K562 (cell line): Measurements from ENCODE around the gene SCAMP3. TPM values are rescaled to one million over a fixed set of nuclear protein-coding genes. Genes with fewer than 3 reads are reported as not detected.

Source experiments
- BRD4 ChIP-seq: fragments of 200-600 bp; sonication (generic); IDR thresholded peaks from 2 replicates; pipeline ENCODE4 v1.6.1; 2017; ENCODE audit warnings: inconsistent platforms
- CTCF ChIP-seq, 3 experiments: IDR thresholded peaks in 2 of 3; conservative IDR thresholded peaks in 1 of 3; 2 replicates each; pipeline ENCODE4 v1.5.1; 2011 to 2012; ENCODE audit warnings: low read length in 3 of 3, mild to moderate bottlenecking in 3 of 3, control low read depth in 2 of 3, improper control_type of control experiment in 1 of 3, inconsistent platforms in 1 of 3, low read depth in 1 of 3, mixed read lengths in 1 of 3, moderate library complexity in 1 of 3; ENCODE audit not compliant: insufficient read depth in 2 of 3
- FOXA1 ChIP-seq: fragments of 450-650 bp; IDR thresholded peaks from 2 replicates; pipeline ENCODE4 v1.6.1; 2016; ENCODE audit warnings: mild to moderate bottlenecking, borderline replicate concordance
- HDAC3 ChIP-seq: fragments of 450-650 bp; IDR thresholded peaks from 2 replicates; pipeline ENCODE4 v1.6.1; 2018; ENCODE audit warnings: borderline replicate concordance, mild to moderate bottlenecking, moderate library complexity; ENCODE audit not compliant: partially characterized antibody
- KDM4B ChIP-seq, 2 experiments: fragments of 450-650 bp in 1 of 2; sonication (generic) in 1 of 2; IDR thresholded peaks; 2 replicates each; pipeline ENCODE4 v1.6.1; 2016 to 2017; ENCODE audit warnings: borderline replicate concordance in 2 of 2, antibody characterized with exemption in 1 of 2, low read depth in 1 of 2, mild to moderate bottlenecking in 1 of 2
- MAFF ChIP-seq: IDR thresholded peaks from 2 replicates; pipeline ENCODE4 v1.6.1; 2012; ENCODE audit warnings: low read length, improper control_type of control experiment
- MEF2A ChIP-seq: IDR thresholded peaks from 2 replicates; pipeline ENCODE4 v1.6.1; 2011; ENCODE audit warnings: low read depth, mild to moderate bottlenecking, low read length, moderate library complexity; ENCODE audit not compliant: control insufficient read depth
- MYBL2 ChIP-seq, 2 experiments: fragments of 450-650 bp in 1 of 2; sonication (generic) in 1 of 2; formaldehyde crosslinking in 1 of 2; IDR thresholded peaks; 2 replicates each; pipeline versions ENCODE4 v1.6.1 to v1.8.1; 2017 to 2022; ENCODE audit warnings: borderline replicate concordance in 1 of 2, inconsistent platforms in 1 of 2, low read depth in 1 of 2, mild to moderate bottlenecking in 1 of 2, missing genetic modification reagents in 1 of 2, moderate library complexity in 1 of 2
- NCOA4 ChIP-seq: fragments of 450-650 bp; IDR thresholded peaks from 2 replicates; pipeline ENCODE4 v1.6.1; 2018; ENCODE audit warnings: mild to moderate bottlenecking; ENCODE audit not compliant: partially characterized antibody
- NR2C1 ChIP-seq, 2 experiments: fragments of 450-650 bp; IDR thresholded peaks; 2 replicates each; pipeline ENCODE4 v1.6.1; 2017; ENCODE audit warnings: mild to moderate bottlenecking in 2 of 2, antibody characterized with exemption in 1 of 2, inconsistent platforms in 1 of 2, missing compliant biosample characterization in 1 of 2, missing genetic modification characterization in 1 of 2
- PCBP1 ChIP-seq: fragments of 200-400 bp; formaldehyde crosslinking; IDR thresholded peaks from 2 replicates; pipeline ENCODE4 v1.6.1; 2018; ENCODE audit warnings: mild to moderate bottlenecking, low read depth, low read length; ENCODE audit not compliant: poor library complexity, severe bottlenecking
- PURB ChIP-seq: sonication (generic); formaldehyde crosslinking; IDR thresholded peaks from 2 replicates; pipeline ENCODE4 v1.9.0; 2021; ENCODE audit warnings: low read depth, mild to moderate bottlenecking, missing genetic modification reagents
- VEZF1 ChIP-seq: fragments of 200-800 bp; sonication (Bioruptor generic); IDR thresholded peaks from 2 replicates; pipeline ENCODE4 v1.6.1; 2017; ENCODE audit warnings: missing genetic modification characterization, missing compliant biosample characterization
- ZBTB7A ChIP-seq: IDR thresholded peaks from 2 replicates; pipeline ENCODE4 v1.6.1; 2011; ENCODE audit warnings: low read depth, mild to moderate bottlenecking, low read length, moderate library complexity, borderline replicate concordance; ENCODE audit not compliant: control insufficient read depth
- ZFP36 ChIP-seq: fragments of 150-350 bp; IDR thresholded peaks from 2 replicates; pipeline ENCODE4 v1.6.1; 2018; ENCODE audit warnings: low read length, low read depth; ENCODE audit not compliant: partially characterized antibody
- ZNF197 ChIP-seq: fragments of 200-800 bp; sonication (Bioruptor generic); IDR thresholded peaks from 2 replicates; pipeline ENCODE4 v1.6.1; 2016; ENCODE audit warnings: low read depth, missing genetic modification characterization, missing compliant biosample characterization
- ZNF639 ChIP-seq, 2 experiments: fragments of 200-800 bp in 1 of 2; sonication (Bioruptor generic) in 1 of 2; sonication (generic) in 1 of 2; formaldehyde crosslinking in 1 of 2; IDR thresholded peaks in 1 of 2; conservative IDR thresholded peaks in 1 of 2; 2 replicates each; pipeline versions ENCODE4 v1.5.0 to v1.6.1; 2016 to 2020; ENCODE audit warnings: missing compliant biosample characterization in 1 of 2, missing genetic modification characterization in 1 of 2, missing genetic modification reagents in 1 of 2
- ZNF780A ChIP-seq: fragments of 250-450 bp; sonication (Bioruptor Pico); IDR thresholded peaks from 2 replicates; pipeline ENCODE4 v1.5.0; 2021; ENCODE audit warnings: mild to moderate bottlenecking
- polyA plus RNA-seq, 8 experiments: library from polyadenylated mRNA; depleted of rRNA in 4 of 8; stranded (reverse) in 5 of 8; unstranded in 3 of 8; fragments of >200 nt; fragmentation: Nextera tagmentation in 2 of 8; fragmentation: Illumina TruSeq in 1 of 8; extraction: Ambion mirVana in 2 of 8; extraction: Trizol in 1 of 8; gene quantifications; 2 replicates each; pipeline versions ENCODE4 v1.2.1 to v1.2.3, GENCODE V29; 2011 to 2014; ENCODE audit warnings: inconsistent platforms in 1 of 8, missing spikeins in 1 of 8
- total RNA-seq, 7 experiments: library from RNA; depleted of rRNA in 6 of 7; stranded (reverse); fragments of >200 nt in 6 of 7; fragmentation: Illumina TruSeq in 2 of 7; extraction: Trizol in 2 of 7; gene quantifications; 2 replicates each; pipeline versions ENCODE4 v1.2.1 to v1.2.3, GENCODE V29; 2011 to 2021; ENCODE audit warnings: low replicate concordance in 1 of 7
- TF ChIP-seq, protein P1 (sequence below), 2 experiments: fragments of 450-650 bp in 1 of 2; sonication (generic) in 1 of 2; formaldehyde crosslinking; conservative IDR thresholded peaks; 2 replicates each; pipeline versions ENCODE4 v1.4.0 to v1.8.1; 2020 to 2022; ENCODE audit warnings: mild to moderate bottlenecking in 1 of 2, missing genetic modification reagents in 1 of 2

The SCAMP3 gene
- total and polyA plus RNA-seq, 9 of the 15 experiments (the other 6 are each of a cell fraction or from before 2014, with no cell fraction given) = 14.2 to 131 (median 86.1) TPM

DNA sequence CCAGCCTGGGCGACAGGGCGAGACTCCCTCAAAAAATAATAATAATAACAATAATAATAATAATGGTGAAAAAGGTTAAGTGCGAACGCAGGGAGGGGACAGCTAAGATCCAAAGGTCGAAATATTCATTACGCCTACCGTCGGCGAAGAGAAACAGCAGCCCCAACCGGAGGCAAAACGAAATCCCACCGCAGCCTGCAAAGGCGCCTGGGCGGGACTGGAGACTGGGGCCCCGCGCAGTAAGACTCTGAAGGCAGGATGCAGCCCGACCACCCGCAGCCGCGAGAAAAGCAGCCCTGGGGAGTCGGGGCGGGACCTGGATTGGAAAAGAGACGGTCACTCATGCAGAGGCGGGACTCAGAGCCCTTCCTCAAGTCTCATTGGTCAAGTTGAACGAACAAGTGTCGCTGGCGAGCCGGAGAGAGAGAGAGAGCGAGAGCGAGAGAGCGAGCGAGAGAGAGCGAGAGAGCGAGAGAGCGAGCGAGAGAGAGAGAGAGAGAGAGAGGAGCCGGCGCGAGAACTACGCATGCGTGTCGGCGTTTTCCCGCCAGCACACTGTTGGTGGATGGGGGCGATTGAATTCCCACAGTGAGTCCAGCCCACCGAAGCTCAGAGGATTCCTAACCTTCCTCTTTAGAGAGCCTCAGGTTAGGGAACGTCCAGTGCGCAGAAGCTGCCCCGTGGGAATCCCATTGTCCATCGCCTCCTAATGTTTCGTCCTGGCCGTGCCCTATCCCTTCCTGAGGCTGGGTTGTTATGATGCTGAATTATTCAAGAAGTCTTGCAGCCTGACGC is 17.6 kb downstream of the SCAMP3 start (continued):
- peak; percentile 92 for TF ChIP-seq ZBTB7A
- TF ChIP-seq ZFP36 = peak; percentile 90
- no peak for TF ChIP-seq MAFF
- TF ChIP-seq ZNF780A (CRISPR knock-in tag) = no peak
- peak in 1 of 2 experiments; percentile 91; a peak in 2 of 4 replicates for TF ChIP-seq ZNF639 (CRISPR knock-in tag; conservative IDR thresholded peaks at IDR 0.05 in 1 of 2, IDR thresholded peaks at IDR 0.05 in 1 of 2)
- peak; percentile 77; the same call in 1 of the 2 replicates for TF ChIP-seq NR2C1 (IDR thresholded peaks at IDR 0.05)
- peak; percentile 80 for TF ChIP-seq NR2C1 (tag; IDR thresholded peaks at IDR 0.05)
- TF ChIP-seq PURB (CRISPR knock-in tag) = no peak
- no peak for TF ChIP-seq FOXA1
- peak; percentile 50; the same call in 1 of the 2 replicates for TF ChIP-seq MEF2A
- peak; percentile 96 for TF ChIP-seq MYBL2 (IDR thresholded peaks at IDR 0.05; ENCODE audit: low read depth)
- TF ChIP-seq MYBL2 (CRISPR knock-in tag; IDR thresholded peaks at IDR 0.05; ENCODE audit: borderline replicate concordance) = no peak
- no peak for TF ChIP-seq HDAC3
- TF ChIP-seq PCBP1 = peak; percentile 100
- peak; percentile 59; the same call in 1 of the 2 replicates for TF ChIP-seq BRD4
- peak; percentile 40 to 70 (median 59); a peak in 5 of 6 replicates for TF ChIP-seq CTCF (IDR thresholded peaks at IDR 0.05 in 2 of 3, conservative IDR thresholded peaks at IDR 0.05 in 1 of 3; ENCODE audit: insufficient read depth in 2 of 3, low read depth in 1 of 3, low read length in 3 of 3)
- TF ChIP-seq NCOA4 = peak; percentile 57
- peak; percentile 94 for TF ChIP-seq ZNF197 (CRISPR knock-in tag)
- TF ChIP-seq VEZF1 (CRISPR knock-in tag) = peak; percentile 80
- TF ChIP-seq KDM4B (IDR thresholded peaks at IDR 0.05; ENCODE audit: borderline replicate concordance in 2 of 2, low read depth in 1 of 2) = peak in 1 of 2 experiments; percentile 56; a peak in 1 of 4 replicates
- TF ChIP-seq, protein P1, sequence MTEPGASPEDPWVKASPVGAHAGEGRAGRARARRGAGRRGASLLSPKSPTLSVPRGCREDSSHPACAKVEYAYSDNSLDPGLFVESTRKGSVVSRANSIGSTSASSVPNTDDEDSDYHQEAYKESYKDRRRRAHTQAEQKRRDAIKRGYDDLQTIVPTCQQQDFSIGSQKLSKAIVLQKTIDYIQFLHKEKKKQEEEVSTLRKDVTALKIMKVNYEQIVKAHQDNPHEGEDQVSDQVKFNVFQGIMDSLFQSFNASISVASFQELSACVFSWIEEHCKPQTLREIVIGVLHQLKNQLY (CRISPR knock-in tag; conservative IDR thresholded peaks at IDR 0.05) = peak; percentile 8 to 90; a peak in 1 of 4 replicates
